Measurements from ENCODE around the gene TBC1D22A. TPM values are rescaled to one million over a fixed set of nuclear protein-coding genes. Genes with fewer than 3 reads are reported as not detected.

The TBC1D22A gene
- total RNA-seq, 1 experiment from 2014 or later, result 32.6 TPM

GRCh38 chr22:47161631-47162030, 399.2 kb downstream of the TBC1D22A start:
- ChIA-PET CTCF (no interaction called here), POLR2A (no interaction called here)

GRCh38 chr22:47162865-47163264, 400.4 kb downstream of the TBC1D22A start:
- no peaks in the 10 kb centered on the region for H3K27me3 ChIP-seq (replicated peaks; ENCODE audit: control insufficient read depth, insufficient read depth, low read length)
- ChIA-PET POLR2A (no interaction called here), CTCF (no interaction called here)
- no peak overlapping the region for H3K4me3 ChIP-seq (ENCODE audit: low read depth, low read length)
- Mint-ChIP-seq H3K4me1 (ENCODE audit: low read depth, unreplicated experiment) (no peaks in the 10 kb centered on the region), H3K27ac (ENCODE audit: unreplicated experiment) (no peak overlapping the region), H3K9me3 (ENCODE audit: unreplicated experiment) (no peaks in the 10 kb centered on the region), H3K27me3 (ENCODE audit: insufficient read depth, unreplicated experiment) (no peaks in the 10 kb centered on the region), H3K36me3 (ENCODE audit: insufficient read depth, unreplicated experiment) (peaks cover 12% of the 10 kb centered on the region), H3K4me3 (ENCODE audit: unreplicated experiment) (no peak overlapping the region)
- no peaks in the 10 kb centered on the region for H3K9me3 ChIP-seq
- TF ChIP-seq CTCF (IDR thresholded peaks at IDR 0.05; ENCODE audit: insufficient read depth in 1 of 2, low read depth in 1 of 2, low read length in 1 of 2, severe bottlenecking in 1 of 2, unreplicated experiment in 1 of 2), result no peak
- no peaks in the 10 kb centered on the region; the same call in 1 of the 2 replicates for H3K36me3 ChIP-seq (ENCODE audit: control insufficient read depth, insufficient read depth, low read length)
- DNase-seq, result peak in 1 of 2 experiments; percentile 16
- BruUV-seq (replicated peaks), result no TSS peak
- no peaks in the 10 kb centered on the region for H3K4me1 ChIP-seq
- intact Hi-C loops (cut with micrococcal nuclease; ENCODE audit: unreplicated experiment), result no loop called here

More at GRCh38 chr22:47161631-47162030, 399.2 kb downstream of the TBC1D22A start:
- no peaks in the 10 kb centered on the region for H3K27me3 Mint-ChIP-seq (ENCODE audit: insufficient read depth, unreplicated experiment)
- no peaks in the 10 kb centered on the region for H3K4me1 ChIP-seq
- H3K27ac Mint-ChIP-seq (ENCODE audit: unreplicated experiment), result no peak overlapping the region
- no peaks in the 10 kb centered on the region for H3K9me3 ChIP-seq
- H3K36me3 Mint-ChIP-seq (ENCODE audit: insufficient read depth, unreplicated experiment), result peaks cover 13% of the 10 kb centered on the region
- no TSS peak for BruUV-seq (replicated peaks)
- H3K27me3 ChIP-seq (replicated peaks; ENCODE audit: control insufficient read depth, insufficient read depth, low read length), result no peaks in the 10 kb centered on the region
- intact Hi-C loops (cut with micrococcal nuclease; ENCODE audit: unreplicated experiment), result no loop called here
- H3K4me3 ChIP-seq (ENCODE audit: low read depth, low read length), result no peak overlapping the region
- no peaks in the 10 kb centered on the region for H3K9me3 Mint-ChIP-seq (ENCODE audit: unreplicated experiment)
- no peak overlapping the region for H3K4me3 Mint-ChIP-seq (ENCODE audit: unreplicated experiment)
- no peaks in the 10 kb centered on the region for H3K4me1 Mint-ChIP-seq (ENCODE audit: low read depth, unreplicated experiment)
- TF ChIP-seq CTCF (IDR thresholded peaks at IDR 0.05; ENCODE audit: insufficient read depth in 1 of 2, low read depth in 1 of 2, low read length in 1 of 2, severe bottlenecking in 1 of 2, unreplicated experiment in 1 of 2), result no peak
- no peaks in the 10 kb centered on the region; the same call in 1 of the 2 replicates for H3K36me3 ChIP-seq (ENCODE audit: control insufficient read depth, insufficient read depth, low read length)
- DNase-seq, result peak in 1 of 2 experiments; percentile 9

GRCh38 chr22:47163481-47163855, 401.0 kb downstream of the TBC1D22A start:
- no peaks in the 10 kb centered on the region for H3K27me3 Mint-ChIP-seq (ENCODE audit: insufficient read depth, unreplicated experiment)
- no peak overlapping the region for H3K27ac Mint-ChIP-seq (ENCODE audit: unreplicated experiment)
- intact Hi-C loops (cut with micrococcal nuclease; ENCODE audit: unreplicated experiment), result no loop called here
- ChIA-PET CTCF (no interaction called here), POLR2A (no interaction called here)
- TF ChIP-seq CTCF (IDR thresholded peaks at IDR 0.05; ENCODE audit: insufficient read depth in 1 of 2, low read depth in 1 of 2, low read length in 1 of 2, severe bottlenecking in 1 of 2, unreplicated experiment in 1 of 2), result no peak
- no peaks in the 10 kb centered on the region for H3K4me1 ChIP-seq
- H3K9me3 ChIP-seq, result no peaks in the 10 kb centered on the region
- no peak overlapping the region for H3K4me3 Mint-ChIP-seq (ENCODE audit: unreplicated experiment)
- no peaks in the 10 kb centered on the region for H3K27me3 ChIP-seq (replicated peaks; ENCODE audit: control insufficient read depth, insufficient read depth, low read length)
- no peaks in the 10 kb centered on the region for H3K4me1 Mint-ChIP-seq (ENCODE audit: low read depth, unreplicated experiment)
- no peaks in the 10 kb centered on the region; the same call in 1 of the 2 replicates for H3K36me3 ChIP-seq (ENCODE audit: control insufficient read depth, insufficient read depth, low read length)
- no peak overlapping the region for H3K4me3 ChIP-seq (ENCODE audit: low read depth, low read length)
- BruUV-seq (replicated peaks), result no TSS peak
- peaks cover 14% of the 10 kb centered on the region for H3K36me3 Mint-ChIP-seq (ENCODE audit: insufficient read depth, unreplicated experiment)
- no peaks in the 10 kb centered on the region for H3K9me3 Mint-ChIP-seq (ENCODE audit: unreplicated experiment)
- DNase-seq, result peak in 1 of 2 experiments; percentile 15
